ENCODE results near the gene CXCR5.
A peak's percentile ranks its signal among the peaks of the same experiment; 100 is the strongest.

Gene CXCR5

DNA sequence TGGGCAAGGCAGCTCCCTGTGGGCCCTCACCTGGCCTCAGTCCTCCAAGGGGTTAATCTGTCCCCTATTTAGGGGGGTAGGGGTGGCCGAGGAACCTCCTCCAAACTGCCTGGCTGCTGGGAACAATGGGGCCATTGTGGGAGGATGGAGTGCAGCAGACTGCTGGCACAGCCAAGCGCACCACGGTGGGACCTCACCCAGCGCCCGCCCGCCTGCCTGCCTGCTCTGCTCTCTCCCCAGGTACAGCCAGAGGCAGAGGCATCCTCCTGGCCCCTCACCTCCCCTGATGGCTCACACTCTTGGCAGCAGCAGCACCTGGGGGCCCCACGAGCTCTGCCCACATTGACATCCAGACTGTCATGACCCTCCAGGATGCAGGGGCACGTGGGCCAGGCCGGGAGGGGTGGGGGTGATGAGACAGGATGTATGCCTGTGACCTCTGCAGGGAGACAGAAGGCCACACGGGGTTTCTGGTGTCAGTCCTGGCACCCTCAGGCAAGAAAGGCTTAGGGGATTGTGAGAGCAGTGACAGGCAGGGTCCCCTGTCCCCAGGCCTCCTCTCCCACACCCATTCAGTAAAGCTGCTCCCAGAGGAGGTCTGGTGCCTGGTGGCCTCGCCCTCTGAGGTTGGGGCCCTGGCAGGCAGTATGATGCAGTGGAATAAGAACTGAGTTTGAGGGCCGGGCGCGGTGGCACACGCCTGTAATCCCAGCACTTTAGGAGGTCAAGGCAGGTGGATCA is 30.7 kb downstream of the CXCR5 start:
- peak; percentile 83 for DNase-seq

DNA sequence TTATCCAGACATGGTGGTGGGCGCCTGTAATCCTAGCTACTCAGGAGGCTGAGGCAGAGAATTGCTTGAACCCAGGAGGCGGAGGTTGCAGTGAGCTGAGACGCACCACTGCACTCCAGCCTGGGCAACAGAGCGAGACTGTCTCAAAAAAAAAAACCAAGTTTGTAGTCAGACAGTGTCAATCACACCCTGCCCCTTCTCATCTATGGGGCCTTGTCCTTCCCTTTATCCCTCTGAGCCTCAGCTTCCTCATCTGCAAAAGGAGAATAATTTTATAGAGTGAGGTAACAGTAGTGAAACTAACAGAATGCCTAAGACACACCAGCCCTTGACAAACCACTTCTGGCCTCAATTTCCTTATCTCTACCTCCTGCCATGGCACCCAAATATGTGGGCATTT is 31.3 kb downstream of the CXCR5 start:
- no peak for DNase-seq

DNA sequence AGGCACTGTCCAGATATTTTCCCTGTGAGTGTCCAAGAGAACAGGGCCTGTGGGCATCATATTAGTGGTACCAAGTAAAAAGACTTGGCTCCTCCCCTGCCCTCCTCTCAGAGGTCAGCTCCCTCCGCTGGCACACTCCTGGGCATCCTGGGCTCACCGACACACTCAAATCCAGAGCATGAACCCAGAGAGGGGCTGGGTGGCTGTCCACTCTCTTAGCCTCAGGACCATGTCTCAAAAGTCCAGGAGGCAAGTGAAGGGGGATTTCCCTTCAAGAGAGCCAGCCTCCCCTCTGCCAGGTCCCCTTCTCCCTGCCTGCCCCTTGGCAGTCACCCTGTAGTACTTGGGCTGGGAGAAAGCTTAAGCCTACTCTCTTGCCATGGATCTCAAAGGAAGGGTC is 31.7 kb downstream of the CXCR5 start:
- DNase-seq, result no peak

DNA sequence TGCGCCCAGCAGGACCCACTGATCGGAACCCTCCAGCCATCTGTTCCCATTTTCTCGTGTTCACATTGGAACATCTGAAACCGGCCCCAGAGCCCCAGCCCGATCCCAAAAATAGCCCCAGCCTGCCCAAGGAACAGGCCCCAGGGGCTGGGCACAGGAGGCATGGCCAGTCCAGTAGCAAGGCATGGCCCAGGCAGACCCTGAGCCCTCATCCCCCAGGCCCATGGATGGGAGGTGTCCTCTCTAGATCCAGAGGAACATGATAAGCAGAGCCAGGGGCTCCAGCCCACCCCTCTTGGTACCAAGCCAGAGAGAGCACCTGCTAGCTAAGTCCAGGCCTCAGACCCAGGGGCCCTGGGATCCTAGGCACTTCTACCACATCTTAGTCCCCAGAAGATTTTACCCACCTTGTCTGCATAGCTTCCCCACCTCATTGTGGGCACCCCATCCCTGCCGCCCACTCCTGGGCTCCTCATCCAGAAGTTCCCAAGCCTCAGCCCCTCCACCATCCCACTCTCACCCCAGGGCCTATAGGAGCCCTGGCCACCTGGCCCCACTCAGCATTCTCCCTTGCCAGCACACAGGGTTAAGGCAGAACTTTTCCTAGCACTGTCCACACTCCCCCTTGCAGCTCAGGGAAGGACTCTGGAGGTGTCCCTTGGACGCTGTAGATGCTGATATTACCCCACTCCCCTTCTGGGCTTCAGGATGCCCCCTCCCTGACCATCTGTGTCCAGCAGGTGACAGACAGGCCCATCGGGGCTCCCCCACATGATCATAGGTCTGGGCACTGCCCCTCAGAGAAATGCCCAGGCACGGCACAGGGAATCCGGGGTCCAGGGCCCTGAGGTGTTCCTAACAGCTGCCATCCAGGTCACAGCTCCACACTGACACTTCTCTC is 32.5 kb downstream of the CXCR5 start:
- no peak for DNase-seq

DNA sequence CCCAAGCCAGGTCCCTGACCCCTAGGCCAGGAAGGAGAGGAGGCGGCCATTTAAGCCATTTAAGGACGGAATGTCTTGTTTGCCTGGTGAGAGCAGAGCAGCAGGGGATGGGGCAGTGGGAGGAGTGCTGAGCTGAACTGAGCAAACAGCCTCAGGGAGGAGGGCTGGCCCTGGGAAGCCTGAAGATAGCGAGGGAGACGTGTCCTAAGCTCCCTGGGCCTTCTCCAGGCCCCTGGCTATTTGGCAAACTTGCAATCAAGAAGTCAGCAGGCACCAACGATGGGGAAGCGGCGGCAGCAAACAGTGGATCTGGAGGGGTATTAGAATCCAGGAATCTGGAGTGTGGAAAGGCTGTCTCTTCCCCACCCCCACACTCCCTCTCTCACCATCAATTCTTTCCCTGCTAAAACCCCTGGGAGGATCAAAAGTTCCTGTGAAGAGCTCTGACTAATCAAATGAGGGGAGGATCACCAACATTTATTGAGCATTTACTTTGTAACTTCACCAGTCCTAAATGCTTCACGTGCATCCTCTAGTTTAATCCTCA is 33.2 kb downstream of the CXCR5 start:
- no peak for DNase-seq

DNA sequence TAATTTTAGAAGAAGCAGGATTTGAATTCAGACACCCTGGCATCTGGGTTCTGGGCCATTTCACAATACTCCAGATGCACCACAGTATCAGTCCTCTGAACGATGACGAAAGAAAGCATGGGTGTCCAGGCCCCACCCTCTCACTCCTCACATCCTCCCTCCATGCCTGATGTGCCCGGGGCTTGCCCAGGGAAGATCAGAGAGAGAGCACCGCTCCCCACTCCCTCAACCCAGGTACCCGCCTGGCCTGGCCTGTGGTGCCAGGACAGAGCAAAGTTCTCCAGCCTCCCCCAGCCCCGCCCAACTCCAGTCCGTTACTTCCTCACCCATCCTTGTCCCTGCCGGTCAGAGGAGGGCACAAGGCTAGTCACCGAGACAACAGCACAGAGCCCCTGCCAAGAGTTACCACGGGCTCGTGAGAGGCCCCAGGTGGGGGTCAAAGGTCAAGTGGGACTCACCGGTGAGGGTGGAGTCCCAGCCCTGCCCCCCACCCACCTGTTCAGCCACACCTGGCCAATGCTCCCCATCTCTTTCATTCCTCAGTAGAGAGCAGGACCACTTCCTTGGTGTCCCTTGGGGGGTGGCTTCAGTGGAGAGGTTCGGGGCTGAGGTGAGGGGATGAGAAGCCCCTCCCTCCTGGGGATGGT is 33.9 kb downstream of the CXCR5 start:
- no peak for DNase-seq

DNA sequence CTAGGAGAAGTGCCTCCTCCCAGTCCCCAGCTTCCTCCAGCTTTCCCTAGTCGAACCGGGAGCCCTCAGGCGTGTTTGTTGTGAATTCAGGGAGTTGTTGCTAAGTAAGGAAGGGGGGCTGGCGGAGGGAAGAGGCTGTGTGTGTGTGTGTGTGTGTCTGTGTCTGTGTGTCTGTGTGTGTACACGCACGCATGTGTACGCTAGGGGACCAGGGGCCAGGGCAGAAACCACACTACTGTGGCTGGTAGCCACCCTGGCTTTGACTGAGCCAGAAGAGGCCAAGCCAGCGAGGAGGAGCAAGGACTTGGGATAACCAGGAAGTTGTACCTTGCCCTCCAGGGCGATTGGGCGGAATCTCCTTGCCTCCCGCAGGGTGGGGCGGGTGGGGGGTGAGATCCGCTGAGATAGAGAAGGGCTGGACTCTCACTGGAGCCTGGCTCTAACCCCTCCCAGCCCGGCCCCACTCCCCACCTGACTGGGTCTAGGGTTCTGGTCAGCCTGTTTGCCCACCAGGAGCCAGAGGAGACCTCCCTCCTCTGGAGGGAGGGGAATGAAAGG is 34.5 kb downstream of the CXCR5 start:
- no peak for DNase-seq

DNA sequence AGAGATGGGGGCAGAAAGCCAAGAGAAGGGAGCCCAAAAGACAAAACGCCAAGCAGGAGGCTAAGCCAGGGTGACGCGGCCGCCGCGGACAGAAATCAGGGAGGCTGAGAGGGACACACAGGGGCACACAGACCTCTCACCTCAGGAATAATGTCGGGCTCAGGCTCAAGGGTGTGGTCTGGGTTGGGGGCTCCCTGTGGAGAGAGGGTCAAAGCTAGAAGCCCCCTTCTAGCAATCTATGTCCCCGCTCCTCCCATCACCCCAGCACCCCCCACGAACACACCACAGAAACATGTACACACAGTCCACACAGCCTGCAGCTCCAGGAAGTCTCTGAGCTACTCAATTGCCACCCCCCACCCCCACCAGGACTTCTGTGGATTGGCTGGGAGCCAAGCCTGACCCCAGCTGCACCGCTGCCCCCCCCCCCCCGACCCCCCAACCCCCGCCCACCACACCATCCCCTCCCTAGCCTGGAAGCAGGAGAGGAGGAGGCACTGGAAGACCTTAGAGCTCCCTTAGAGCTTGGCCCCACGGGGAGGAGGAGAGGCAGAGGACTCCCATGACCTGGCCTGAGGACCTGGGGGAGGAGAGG is 35.1 kb downstream of the CXCR5 start:
- DNase-seq, result no peak

DNA sequence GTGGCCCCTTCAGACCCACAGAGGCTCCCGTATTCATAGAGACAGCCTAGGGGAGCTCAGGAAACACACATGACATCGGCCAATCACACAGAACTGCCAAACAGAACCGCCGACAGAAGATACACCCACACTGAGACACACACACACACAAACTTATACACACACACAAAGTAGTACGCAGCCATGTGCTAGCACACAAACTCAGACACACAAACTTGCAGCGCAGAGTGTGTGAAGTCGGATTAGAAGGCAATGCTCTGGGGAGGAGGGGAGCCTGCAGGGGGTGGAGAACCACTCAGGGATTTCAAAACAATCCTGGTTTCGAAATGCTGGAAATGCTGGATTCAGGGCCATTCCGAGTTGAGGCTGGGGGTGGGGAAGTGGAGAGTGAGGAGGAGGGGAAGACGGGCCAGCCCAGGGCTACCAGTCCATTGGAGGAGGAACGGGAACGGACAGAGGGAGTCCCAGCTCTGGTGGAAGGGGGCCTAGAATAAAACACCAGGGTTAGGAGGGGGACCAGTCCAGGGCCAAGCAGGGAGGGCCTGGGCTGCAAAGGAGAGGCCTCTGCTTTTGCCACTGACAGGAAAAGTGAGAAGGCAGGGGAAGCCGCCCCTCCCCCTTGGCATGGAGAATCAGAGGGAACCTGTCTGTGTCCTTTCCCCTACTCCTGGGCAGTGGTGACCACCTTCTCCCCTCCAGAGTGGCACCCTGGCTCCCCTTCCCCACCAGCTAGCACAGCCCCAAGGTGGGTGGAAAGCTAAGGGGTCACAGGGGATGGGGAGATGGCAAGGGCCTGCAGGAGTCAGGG is 37.6 kb downstream of the CXCR5 start:
- peak; percentile 59 for DNase-seq

DNA sequence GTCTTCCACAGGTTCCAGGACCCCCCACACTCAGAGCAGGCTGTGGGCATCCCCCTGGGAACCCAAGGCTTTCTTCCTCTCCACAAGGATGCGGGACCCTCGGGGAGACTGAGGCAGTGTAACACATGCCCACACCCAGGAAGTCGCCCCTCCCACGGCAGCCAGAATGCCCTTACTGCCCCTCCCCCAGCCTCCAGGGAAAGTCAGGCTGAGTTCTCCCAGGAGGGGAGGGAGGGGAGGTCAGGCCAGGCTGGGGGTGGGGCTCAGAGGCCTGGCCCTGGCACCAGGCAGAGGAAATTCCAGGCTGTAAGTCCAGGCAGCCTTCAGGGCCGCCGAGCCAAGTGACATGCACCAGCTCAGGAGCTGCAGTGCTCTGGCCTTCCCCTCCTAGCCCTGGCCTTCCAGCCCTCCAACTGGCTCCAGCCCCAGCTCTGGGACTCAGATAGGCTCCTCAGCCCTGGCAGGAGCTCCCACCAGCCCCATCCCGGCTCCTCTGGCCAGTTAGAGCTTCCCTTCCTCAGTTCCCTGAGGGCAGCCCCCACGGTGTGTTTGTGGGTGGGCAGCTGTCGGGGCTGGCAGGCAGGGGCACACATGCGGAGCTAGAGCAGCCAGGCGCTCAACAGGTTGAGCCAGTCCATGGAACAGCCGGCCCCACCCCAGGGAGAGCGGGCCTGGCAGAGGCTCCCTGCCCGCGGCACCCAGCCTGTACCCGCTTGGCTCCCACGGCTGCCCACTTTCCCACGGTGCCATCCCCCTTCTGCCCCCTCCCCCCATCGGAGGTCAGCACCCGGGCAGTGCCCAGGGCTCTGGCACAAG is 38.4 kb downstream of the CXCR5 start:
- DNase-seq, result peak; percentile 57

DNA sequence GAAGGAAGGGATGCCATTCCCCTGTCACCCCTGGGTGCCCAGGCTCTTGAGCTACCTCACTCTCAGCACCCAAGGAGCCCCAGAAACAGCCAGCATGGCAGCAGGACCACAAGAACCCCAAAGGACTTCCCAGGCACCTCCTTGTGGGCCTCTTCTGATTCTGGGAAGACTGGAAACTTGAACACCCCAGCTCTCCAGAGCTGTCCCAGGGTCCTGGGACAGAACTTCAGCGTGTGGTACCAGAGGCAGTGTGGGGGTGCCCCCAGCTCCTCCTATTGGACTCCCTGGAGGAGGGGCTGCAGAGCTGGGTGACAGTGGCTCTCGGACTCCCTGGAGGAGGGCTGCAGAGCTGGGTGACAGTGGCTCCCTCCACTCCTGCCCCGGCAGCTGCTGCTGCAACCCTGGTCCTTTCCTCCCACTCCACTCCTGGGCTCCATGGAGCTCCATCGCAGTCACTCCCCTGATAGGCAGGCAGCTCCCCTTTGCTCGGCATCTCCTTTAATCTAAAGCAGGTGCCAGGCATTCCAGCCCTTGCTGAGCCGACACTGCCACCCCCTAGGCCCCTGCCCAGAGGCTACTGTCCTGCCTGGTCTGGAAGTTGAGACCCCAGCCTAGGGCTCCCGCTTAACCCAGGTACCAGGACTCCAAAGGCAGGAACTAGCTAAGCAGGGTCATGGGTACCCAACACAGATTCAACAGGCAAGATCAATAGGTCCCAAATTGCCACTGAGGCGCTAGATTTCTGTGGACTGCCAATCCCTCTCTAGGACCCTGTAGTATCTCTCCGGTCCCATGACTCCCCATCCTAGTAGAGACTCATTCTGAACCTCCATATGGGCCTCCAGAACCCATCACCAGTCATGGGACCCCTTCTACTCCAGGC is 39.3 kb downstream of the CXCR5 start:
- DNase-seq, result no peak

DNA sequence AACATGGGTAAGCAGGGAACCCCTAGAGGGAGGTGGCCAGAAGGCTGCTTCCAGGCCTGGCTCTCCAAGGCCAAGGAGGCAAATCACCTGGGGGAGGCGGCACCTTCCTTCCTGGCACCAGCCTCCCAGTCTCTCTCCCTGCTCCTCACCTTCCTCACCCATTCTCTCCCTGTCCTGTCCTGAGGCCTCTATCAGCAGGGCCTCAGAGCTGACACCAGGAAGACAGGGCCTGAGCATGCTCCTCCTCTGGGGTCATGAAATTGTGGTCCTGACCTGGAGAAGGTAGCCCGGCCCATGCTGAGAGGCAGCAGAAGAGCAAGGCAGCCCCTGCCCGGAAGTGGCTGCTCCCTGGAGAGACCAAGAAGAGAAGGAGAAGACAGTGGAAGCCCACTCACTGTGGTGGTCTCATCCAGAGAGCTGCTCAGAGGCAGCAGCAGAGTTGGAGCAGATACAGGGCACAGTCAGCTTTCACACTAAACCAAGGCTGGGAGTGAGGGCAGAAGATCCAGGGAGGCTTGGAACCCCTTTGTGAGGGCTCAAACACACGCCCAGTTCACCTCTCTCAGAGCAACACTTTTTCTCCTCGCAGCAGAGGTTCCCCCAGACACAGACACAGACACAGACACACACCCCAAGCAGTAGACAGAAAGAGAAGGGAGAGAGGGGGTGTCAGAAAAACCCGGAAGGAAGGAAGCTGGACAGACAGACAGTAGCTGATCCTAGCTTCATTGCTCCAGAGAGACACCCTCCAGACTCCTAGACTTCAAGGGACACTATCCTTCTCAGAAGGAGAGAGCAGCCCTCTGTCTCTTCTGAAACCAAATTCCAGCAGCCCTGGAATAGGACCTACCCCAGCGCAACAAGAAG is 40.3 kb downstream of the CXCR5 start:
- no peak for DNase-seq

DNA sequence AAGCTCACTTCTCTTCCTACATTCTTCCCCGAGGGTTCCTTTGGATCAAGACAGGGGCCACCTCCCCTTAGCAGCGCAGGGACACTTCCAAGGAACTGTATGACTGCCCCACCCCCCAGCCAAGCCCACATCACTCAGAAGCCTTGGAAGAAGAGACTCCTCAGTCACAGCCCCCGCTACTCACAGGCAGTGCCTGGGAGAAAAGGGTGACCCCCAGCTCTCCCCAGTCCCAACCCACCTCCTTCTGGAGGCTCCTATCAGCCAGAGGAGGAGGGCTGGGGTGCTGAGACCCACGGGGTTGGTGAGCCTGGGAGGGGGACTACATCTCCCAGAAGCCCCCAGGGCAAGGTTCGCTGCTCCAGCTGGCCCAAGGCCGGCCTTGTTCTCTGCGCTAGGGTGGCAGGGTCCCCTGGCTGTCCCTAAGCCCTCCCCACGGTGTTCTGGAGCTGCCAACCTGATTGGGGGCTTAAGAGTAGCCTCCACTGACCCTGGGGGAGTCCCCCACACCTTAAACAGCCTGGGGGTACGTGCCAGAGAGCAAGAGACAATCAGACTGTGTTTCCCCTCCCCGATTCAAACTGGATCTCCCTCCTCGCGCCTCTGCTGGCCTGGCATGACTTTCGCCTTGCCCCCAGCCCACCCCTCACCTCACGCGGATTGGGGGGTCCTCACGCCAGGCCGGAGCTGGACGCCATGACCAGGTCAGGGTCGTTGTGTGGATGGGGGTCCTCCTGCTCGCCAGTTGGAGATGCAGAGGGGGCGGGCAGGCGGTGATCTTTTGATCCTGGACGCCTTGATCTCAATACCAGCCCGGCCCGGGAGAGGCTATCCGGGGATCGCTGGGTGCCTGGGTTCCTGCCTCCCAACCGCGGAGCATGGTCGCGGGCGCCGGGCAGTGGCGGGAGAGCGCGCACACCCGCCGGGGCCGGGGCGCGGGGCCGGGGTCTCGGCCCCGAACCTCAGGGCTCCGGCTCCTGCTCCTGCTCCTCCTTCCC is 41.2 kb downstream of the CXCR5 start:
- DNase-seq, result peak; percentile 83

DNA sequence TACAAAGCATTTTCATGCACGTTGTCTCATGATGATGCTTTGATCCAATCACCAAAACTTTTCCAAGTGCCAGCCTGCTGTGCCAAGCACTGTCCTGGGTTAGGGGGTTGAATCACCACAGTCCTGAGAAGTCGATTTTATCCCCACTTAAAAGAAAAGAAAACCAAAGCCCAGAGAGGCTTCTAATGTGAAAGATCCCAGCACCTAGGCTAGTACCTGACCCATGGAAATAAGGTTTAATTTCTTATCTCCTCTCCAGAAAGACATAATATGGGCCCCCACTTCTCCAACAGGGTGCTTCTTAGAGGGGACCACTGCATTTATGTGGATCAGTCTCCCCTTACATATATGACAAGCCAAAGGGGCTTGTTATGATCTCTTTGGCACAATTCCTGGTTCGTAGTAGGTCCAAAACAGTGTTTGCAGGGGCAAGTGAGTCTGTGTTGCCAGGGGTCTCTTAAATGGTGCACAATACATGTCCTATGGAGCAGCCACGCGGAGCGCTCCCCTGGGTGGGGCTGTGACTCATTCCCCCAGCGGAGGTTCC is 43.9 kb downstream of the CXCR5 start:
- DNase-seq, result no peak

DNA sequence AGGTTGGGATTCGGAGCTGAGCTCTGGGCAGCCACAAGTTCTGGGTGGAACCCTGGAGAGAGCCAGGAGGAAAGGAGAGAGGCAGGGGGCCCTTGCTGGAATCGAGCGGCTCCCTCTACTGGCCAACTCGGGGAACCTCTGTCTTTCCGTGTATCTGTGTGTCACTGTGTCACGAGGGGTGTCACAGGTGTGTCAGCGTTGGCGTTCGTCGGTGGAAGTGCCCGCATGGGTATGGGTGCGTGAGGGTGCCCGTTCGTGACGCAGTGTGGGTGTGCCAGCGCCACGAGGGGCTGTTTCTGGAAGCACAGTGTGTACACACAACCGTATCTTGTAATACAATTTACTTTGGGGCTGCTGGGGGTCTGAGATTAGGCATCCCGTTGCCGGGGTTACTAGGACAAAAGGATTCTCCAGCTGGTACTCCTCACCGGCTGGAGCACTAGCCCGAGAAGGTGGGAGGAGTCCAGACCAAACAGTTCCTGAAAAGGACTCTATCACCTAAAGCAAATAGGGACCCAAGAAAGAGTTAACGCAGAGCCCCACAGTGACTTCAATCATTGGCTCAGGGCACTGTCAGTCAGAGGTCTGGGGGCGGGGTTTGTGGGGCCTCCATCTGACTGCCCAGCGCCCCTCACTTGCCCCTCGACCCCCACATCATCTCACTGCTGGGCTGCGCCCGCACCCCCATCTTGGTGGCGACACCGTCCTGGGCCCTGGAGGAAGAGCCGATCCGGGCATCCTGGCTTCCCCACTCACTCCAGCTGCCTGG is 44.6 kb downstream of the CXCR5 start:
- peak; percentile 96 for DNase-seq

DNA sequence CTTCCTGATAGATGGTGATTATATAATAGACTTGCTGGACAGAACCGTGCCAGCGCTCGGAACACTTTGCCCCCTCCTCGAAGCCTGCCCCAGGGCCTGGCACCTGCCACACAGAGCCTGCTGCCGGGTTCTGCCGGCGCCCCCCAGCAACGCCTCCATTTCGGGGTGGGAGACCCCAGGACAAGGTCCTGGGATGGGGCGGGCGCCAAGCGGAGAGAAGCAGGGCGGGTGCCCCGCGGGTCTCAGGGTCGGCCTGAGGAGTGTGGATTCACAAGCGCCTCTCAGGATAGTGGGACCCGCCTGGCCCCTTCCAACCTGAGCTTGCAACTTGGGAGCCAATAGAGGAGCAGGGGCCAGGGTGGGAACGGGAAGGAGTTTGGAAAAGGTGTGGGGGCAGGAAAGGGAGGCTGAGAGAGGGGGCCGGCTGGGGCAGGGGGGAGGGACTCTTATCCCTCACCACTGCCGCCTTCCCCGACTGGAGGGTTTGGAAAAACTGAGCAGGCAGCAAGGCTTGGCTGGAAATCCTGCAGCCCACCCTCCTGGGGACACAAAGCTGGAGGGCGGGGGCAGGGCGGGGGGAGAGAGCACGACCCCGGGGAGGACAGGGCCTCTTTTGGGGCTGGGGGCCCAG is 45.3 kb downstream of the CXCR5 start:
- DNase-seq, result peak; percentile 83
